ENCODE results near the gene CENPB. TPM values are rescaled to one million over a fixed set of nuclear protein-coding genes. Genes with fewer than 3 reads are reported as not detected.
"Not testable (repeated sequence)": the region's sequence is repeated elsewhere in the genome, so short reads cannot be mapped to it uniquely, and the experiment has no call there.

The CENPB gene
- total RNA-seq, 2 donors from 2014 or later = 43.0 to 50.7 TPM

DNA sequence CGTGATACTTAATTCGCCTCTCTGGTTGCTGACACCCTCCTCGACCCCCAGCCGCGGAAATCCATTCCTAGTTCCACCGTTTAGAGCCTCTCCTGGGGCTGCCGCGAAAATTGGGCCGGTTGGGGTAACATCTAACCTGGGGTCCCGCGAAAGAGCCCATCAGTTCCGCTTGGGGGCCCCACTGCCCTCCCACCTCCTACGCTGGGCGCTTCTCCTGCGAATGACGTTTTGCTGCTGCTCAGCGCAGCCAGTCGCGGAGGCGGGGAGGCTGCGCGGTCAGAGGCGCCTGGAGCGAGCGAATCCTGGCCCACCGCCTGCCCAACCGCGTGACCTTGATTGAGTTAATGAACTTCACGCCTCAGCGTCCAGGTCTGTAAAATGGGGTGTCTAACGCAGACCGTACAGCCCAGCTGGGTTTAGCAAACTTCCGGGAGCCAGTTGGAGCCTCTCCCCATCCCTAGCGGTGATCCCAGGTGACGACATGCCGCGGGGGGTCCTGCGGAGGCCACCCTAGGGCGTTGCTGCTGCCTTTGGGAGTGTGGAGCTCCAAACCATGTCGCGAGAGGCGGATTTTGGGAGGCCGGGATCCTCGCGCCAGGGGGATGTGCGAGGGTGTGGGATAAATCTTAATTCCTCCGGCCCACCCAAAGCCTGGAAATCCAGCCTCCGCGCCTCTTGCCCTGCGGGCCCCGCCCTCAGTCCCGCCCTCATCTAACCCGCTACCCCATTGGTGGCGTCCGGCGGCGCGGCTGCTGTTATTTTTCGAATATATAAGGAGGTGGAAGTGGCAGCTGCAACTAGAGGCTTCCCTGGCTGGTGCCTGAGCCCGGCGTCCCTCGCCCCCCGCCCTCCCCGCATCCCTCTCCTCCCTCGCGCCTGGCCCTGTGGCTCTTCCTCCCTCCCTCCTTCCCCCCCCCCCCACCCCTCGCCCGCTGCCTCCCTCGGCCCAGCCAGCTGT is 9.2 kb upstream of the CENPB start, which contains the start of gene CDC25B:
Gene CDC25B (plus strand): TSS at position 800 of the 958 bp plus-strand sequence. CDS start 222 bp downstream, outside the sequence.
- Mint-ChIP-seq H3K9me3 (no peaks in the 10 kb centered on the region), H3K27me3 (ENCODE audit: insufficient read depth) (peaks cover 19% of the 10 kb centered on the region), H3K27ac (peak within 1 kb of the TSS; percentile 94), H3K4me3 (peak within 1 kb of the TSS; percentile 80), H3K36me3 (ENCODE audit: low read depth) (peaks cover 5% of the 10 kb centered on the region), H3K4me1 (peaks cover 20% of the 10 kb centered on the region)
- Histone ChIP-seq H3K36me3 (ENCODE audit: control insufficient read depth, insufficient read depth, low read length) (peaks cover 5% of the 10 kb centered on the region), H3K4me3 (ENCODE audit: low read length) (peak within 1 kb of the TSS; percentile 92), H3K4me1 (ENCODE audit: control insufficient read depth, insufficient read depth, low read length) (peaks cover 12% of the 10 kb centered on the region), H3K9ac (ENCODE audit: extremely low read depth, low read length, poor library complexity, severe bottlenecking) (peak within 1 kb of the TSS; percentile 72), H3K9me3 (ENCODE audit: control insufficient read depth, low read length) (no peaks in the 10 kb centered on the region), H3K27me3 (ENCODE audit: control insufficient read depth, insufficient read depth, low read length, poor library complexity, severe bottlenecking) (no peaks in the 10 kb centered on the region), H3K27ac (ENCODE audit: low read depth, low read length) (peak within 1 kb of the TSS; percentile 41)
- 5% methylated on average over 34 to 54 of the region's 69 CpGs for WGBS, 2 experiments (ENCODE audit: insufficient coverage in 1 of 2, insufficient read length in 1 of 2)
- peak; percentile 97 for DNase-seq
- TF ChIP-seq, protein P1, sequence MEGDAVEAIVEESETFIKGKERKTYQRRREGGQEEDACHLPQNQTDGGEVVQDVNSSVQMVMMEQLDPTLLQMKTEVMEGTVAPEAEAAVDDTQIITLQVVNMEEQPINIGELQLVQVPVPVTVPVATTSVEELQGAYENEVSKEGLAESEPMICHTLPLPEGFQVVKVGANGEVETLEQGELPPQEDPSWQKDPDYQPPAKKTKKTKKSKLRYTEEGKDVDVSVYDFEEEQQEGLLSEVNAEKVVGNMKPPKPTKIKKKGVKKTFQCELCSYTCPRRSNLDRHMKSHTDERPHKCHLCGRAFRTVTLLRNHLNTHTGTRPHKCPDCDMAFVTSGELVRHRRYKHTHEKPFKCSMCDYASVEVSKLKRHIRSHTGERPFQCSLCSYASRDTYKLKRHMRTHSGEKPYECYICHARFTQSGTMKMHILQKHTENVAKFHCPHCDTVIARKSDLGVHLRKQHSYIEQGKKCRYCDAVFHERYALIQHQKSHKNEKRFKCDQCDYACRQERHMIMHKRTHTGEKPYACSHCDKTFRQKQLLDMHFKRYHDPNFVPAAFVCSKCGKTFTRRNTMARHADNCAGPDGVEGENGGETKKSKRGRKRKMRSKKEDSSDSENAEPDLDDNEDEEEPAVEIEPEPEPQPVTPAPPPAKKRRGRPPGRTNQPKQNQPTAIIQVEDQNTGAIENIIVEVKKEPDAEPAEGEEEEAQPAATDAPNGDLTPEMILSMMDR (conservative IDR thresholded peaks at IDR 0.05) = peak; percentile 66

DNA sequence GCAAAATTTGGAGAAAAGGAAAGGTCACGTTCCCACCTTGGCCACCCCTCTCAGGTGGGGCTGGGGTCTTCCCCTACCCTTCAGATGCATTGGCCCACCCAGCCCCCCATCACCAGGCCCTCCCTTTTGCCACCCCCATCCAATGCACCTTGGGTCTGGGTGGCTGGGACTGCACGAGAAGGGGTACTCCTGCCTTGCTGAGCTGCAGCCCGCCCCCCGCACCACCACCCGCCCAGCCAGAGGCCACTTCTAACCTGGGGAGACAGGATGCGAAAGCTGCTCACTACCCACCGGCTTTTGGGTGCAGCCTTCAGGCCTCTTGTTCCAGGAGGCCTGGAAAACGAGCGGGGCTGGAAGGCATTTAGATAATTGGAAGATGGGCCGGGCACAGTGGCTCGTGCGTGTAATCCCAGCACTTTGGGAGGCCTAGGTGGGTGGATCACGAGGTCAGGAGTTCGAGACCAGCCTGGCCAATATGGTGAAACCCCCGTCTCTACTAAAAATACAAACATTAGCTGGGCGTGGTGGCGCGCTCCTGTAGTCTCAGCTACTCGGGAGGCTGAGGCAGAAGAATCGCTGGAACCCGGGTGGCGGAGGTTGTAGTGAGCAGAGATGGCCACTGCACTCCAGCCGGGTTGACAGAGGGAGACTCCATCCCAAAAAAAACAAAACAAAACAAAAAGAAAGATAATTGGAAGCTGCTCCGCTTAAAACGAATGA is 8.3 kb upstream of the CENPB start:
- H3K4me1 Mint-ChIP-seq = peaks cover 13% of the 10 kb centered on the region
- Histone ChIP-seq H3K27me3 (ENCODE audit: control insufficient read depth, insufficient read depth, low read length, poor library complexity, severe bottlenecking) (no peaks in the 10 kb centered on the region), H3K4me1 (ENCODE audit: control insufficient read depth, insufficient read depth, low read length) (peaks cover 9% of the 10 kb centered on the region), H3K4me3 (ENCODE audit: low read length) (peak overlapping the region; percentile 92), H3K36me3 (ENCODE audit: control insufficient read depth, insufficient read depth, low read length) (peaks cover 4% of the 10 kb centered on the region), H3K9ac (ENCODE audit: extremely low read depth, low read length, poor library complexity, severe bottlenecking) (no peak overlapping the region), H3K9me3 (ENCODE audit: control insufficient read depth, low read length) (no peaks in the 10 kb centered on the region), H3K27ac (ENCODE audit: low read depth, low read length) (no peak overlapping the region)
- H3K4me3 Mint-ChIP-seq = peak overlapping the region; percentile 80
- no peak overlapping the region for H3K27ac Mint-ChIP-seq
- TF ChIP-seq, protein P1 (conservative IDR thresholded peaks at IDR 0.05) = no peak
- H3K36me3 Mint-ChIP-seq (ENCODE audit: low read depth) = no peaks in the 10 kb centered on the region
- no peaks in the 10 kb centered on the region for H3K9me3 Mint-ChIP-seq
- no peak for DNase-seq
- 90 to 91% methylated on average over 20 to 25 of the region's 25 CpGs for WGBS, 2 experiments (ENCODE audit: insufficient coverage in 1 of 2, insufficient read length in 1 of 2)
- peaks cover 22% of the 10 kb centered on the region for H3K27me3 Mint-ChIP-seq (ENCODE audit: insufficient read depth)

DNA sequence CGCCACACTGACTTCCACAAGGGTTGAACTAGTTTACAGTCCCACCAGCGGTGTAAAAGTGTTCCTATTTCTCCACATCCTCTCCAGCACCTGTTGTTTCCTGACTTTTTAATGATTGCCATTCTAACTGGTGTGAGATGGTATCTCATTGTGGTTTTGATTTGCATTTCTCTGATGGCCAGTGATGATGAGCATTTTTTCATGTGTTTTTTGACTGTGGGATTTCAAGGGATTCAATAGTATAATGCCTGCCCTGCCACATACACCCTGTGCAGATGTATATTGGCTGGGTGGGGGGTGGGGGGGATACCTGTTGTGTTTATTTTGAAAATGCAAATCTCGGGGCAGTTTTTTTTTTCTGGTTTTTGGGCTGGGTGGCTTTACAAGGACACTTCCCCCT is 7.6 kb upstream of the CENPB start:
- H3K4me3 ChIP-seq (ENCODE audit: low read length); H3K4me3 Mint-ChIP-seq; H3K27me3 ChIP-seq (ENCODE audit: control insufficient read depth, insufficient read depth, low read length, poor library complexity, severe bottlenecking); H3K27ac Mint-ChIP-seq; H3K9me3 Mint-ChIP-seq; H3K27ac ChIP-seq (ENCODE audit: low read depth, low read length); DNase-seq; H3K4me1 ChIP-seq (ENCODE audit: control insufficient read depth, insufficient read depth, low read length); H3K4me1 Mint-ChIP-seq; H3K9me3 ChIP-seq (ENCODE audit: control insufficient read depth, low read length); H3K9ac ChIP-seq (ENCODE audit: extremely low read depth, low read length, poor library complexity, severe bottlenecking); H3K36me3 Mint-ChIP-seq (ENCODE audit: low read depth); H3K36me3 ChIP-seq (ENCODE audit: control insufficient read depth, insufficient read depth, low read length): not testable (repeated sequence)
- peaks cover 24% of the 10 kb centered on the region for H3K27me3 Mint-ChIP-seq (ENCODE audit: insufficient read depth)
- WGBS, 2 experiments (ENCODE audit: insufficient coverage in 1 of 2, insufficient read length in 1 of 2) = 100% methylated on average over 1 of the region's 3 CpGs; no CpG with 5 or more reads in 1 of the 2 experiments

DNA sequence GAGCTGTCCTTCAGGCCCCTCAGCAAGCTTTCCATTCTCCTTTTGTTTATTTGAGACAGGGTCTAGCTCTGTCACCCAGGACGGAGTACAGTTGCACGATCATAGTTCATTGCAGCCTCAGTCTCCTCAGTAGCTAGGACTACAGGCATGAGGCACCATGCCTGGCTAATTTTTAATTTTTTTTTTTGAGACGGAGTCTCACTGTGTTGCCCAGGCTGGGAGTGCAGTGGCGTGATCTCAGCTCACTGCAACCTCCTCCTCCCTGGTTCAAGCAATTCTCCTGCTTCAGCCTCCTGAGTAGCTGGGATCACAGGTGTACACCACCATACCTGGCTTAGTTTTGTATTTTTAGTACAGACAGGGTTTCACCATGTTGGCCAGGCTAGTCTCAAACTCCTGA is 2.7 kb upstream of the CENPB start:
- not testable (repeated sequence) for H3K4me3 Mint-ChIP-seq; H3K36me3 Mint-ChIP-seq (ENCODE audit: low read depth); DNase-seq; H3K9me3 Mint-ChIP-seq; H3K9ac ChIP-seq (ENCODE audit: extremely low read depth, low read length, poor library complexity, severe bottlenecking); H3K4me1 Mint-ChIP-seq; H3K27me3 ChIP-seq (ENCODE audit: control insufficient read depth, insufficient read depth, low read length, poor library complexity, severe bottlenecking); H3K9me3 ChIP-seq (ENCODE audit: control insufficient read depth, low read length); H3K27ac ChIP-seq (ENCODE audit: low read depth, low read length); H3K4me3 ChIP-seq (ENCODE audit: low read length); H3K27ac Mint-ChIP-seq; H3K4me1 ChIP-seq (ENCODE audit: control insufficient read depth, insufficient read depth, low read length)
- peaks cover 11% of the 10 kb centered on the region for H3K36me3 ChIP-seq (ENCODE audit: control insufficient read depth, insufficient read depth, low read length)
- WGBS, 2 experiments (ENCODE audit: insufficient coverage in 1 of 2, insufficient read length in 1 of 2) = 82 to 87% methylated on average over 4 of the region's 4 CpGs
- H3K27me3 Mint-ChIP-seq (ENCODE audit: insufficient read depth) = peaks cover 44% of the 10 kb centered on the region
